Naive B cell (primary cell): ENCODE measurements around the gene ZNF169. TPM values are rescaled to one million over a fixed set of nuclear protein-coding genes. Genes with fewer than 3 reads are reported as not detected.
A peak's percentile ranks its signal among the peaks of the same experiment; 100 is the strongest.
"Not testable (repeated sequence)": the region's sequence is repeated elsewhere in the genome, so short reads cannot be mapped to it uniquely, and the experiment has no call there.

Experiments
- ATAC-seq, 2 donors: fragments of 150-1000 bp; cut with Tn5 transposase; 2 replicates each; pipeline ENCODE4 v1.10.0; 2021; ENCODE audit warnings: low read depth in 2 of 2, mild to moderate bottlenecking in 2 of 2, moderate library complexity in 2 of 2
- DNase-seq: peaks from one replicate; pipeline ENCODE4 v3.0.0; 2022
- H3K27ac Mint-ChIP-seq, 6 donors: one replicate each; pipeline ENCODE4 v1.8.0; 2020 to 2022; ENCODE audit warnings: mild to moderate bottlenecking in 6 of 6, mixed read lengths in 6 of 6, moderate library complexity in 5 of 6, inconsistent platforms in 2 of 6
- H3K27me3 Mint-ChIP-seq, 3 donors: one replicate each; pipeline ENCODE4 v1.8.0; 2021 to 2022; ENCODE audit warnings: mixed read lengths in 3 of 3, mild to moderate bottlenecking in 1 of 3
- H3K36me3 Mint-ChIP-seq, 2 donors: one replicate each; pipeline ENCODE4 v1.8.0; 2020 to 2022; ENCODE audit warnings: mixed read lengths in 2 of 2, inconsistent platforms in 1 of 2, mild to moderate bottlenecking in 1 of 2
- H3K4me1 Mint-ChIP-seq, 3 donors: one replicate each; pipeline ENCODE4 v1.8.0; 2020 to 2022; ENCODE audit warnings: mixed read lengths in 3 of 3, inconsistent platforms in 1 of 3, mild to moderate bottlenecking in 1 of 3, moderate library complexity in 1 of 3
- H3K4me3 Mint-ChIP-seq, 8 donors: one replicate each; pipeline ENCODE4 v1.8.0; 2020 to 2022; ENCODE audit warnings: mild to moderate bottlenecking in 8 of 8, mixed read lengths in 8 of 8, moderate library complexity in 8 of 8, inconsistent platforms in 2 of 8
- H3K9me3 Mint-ChIP-seq, 7 donors: one replicate each; pipeline ENCODE4 v1.8.0; 2020 to 2022; ENCODE audit warnings: mixed read lengths in 7 of 7, mild to moderate bottlenecking in 5 of 7, inconsistent platforms in 2 of 7, moderate library complexity in 1 of 7
- polyA plus RNA-seq, 6 donors: library from polyadenylated mRNA; unstranded; fragments of 300-500 nt; fragmentation: Illumina TruSeq; gene quantifications; one replicate each; pipeline ENCODE4 v1.2.3, GENCODE V29; 2021; ENCODE audit warnings: low read depth in 6 of 6

The ZNF169 gene
- polyA plus RNA-seq: 1 to 10 TPM; 1.6 to 6.8 (median 4.8) TPM

- no peaks in the 10 kb centered on the region for H3K9me3 Mint-ChIP-seq
- DNase-seq (peak; percentile 80), ATAC-seq (peak; percentile 100)
- peaks cover 21 to 48% (median 37%) of the 10 kb centered on the region in 3 donors for H3K4me1 Mint-ChIP-seq
- H3K4me3 Mint-ChIP-seq: peak within 1 kb of the TSS; percentile 94 to 100 (median 98)
- H3K36me3 Mint-ChIP-seq: peaks cover under 1 to 5% of the 10 kb centered on the region in 2 donors
- peak within 1 kb of the TSS; percentile 91 to 98 (median 94) for H3K27ac Mint-ChIP-seq
- H3K27me3 Mint-ChIP-seq: peaks cover 0 to 24% (median 20%) of the 10 kb centered on the region in 3 donors
These were observed at the start of gene ZNF169 for GRCh38 chr9:94259077-94259862. Gene ZNF169 (plus strand): TSS chr9:94259298. CDS start chr9:94278813, 19,515 bp downstream.

GRCh38 chr9:94210616-94211603 is 48.2 kb upstream of the ZNF169 start:
- ATAC-seq: no peak
- Mint-ChIP-seq H3K4me3 (no peak overlapping the region), H3K36me3 (no peaks in the 10 kb centered on the region), H3K9me3 (peaks cover 0 to 3% (median 0%) of the 10 kb centered on the region in 7 donors), H3K27ac (no peak overlapping the region), H3K4me1 (peaks cover 4 to 5% (median 4%) of the 10 kb centered on the region in 3 donors), H3K27me3 (peaks cover 5 to 9% (median 7%) of the 10 kb centered on the region in 3 donors)
- DNase-seq: no peak

- H3K27me3 Mint-ChIP-seq: peaks cover 6 to 14% (median 7%) of the 10 kb centered on the region in 3 donors
- H3K4me1 Mint-ChIP-seq: peaks cover 4 to 5% (median 4%) of the 10 kb centered on the region in 3 donors
- no peaks in the 10 kb centered on the region for H3K36me3 Mint-ChIP-seq
- ATAC-seq (no peak), DNase-seq (no peak)
- peaks cover 0 to 1% (median 0%) of the 10 kb centered on the region in 7 donors for H3K9me3 Mint-ChIP-seq
- no peak overlapping the region for H3K27ac Mint-ChIP-seq
- no peak overlapping the region for H3K4me3 Mint-ChIP-seq
These were observed 47.0 kb upstream of the ZNF169 start for GRCh38 chr9:94212091-94212490.

- ATAC-seq (no peak), DNase-seq (no peak)
- Mint-ChIP-seq H3K27me3 (peaks cover 4 to 17% (median 7%) of the 10 kb centered on the region in 3 donors), H3K36me3 (no peaks in the 10 kb centered on the region), H3K4me3 (no peak overlapping the region), H3K9me3 (no peaks in the 10 kb centered on the region), H3K4me1 (peaks cover 4 to 5% (median 4%) of the 10 kb centered on the region in 3 donors), H3K27ac (no peak overlapping the region)
These were observed 46.6 kb upstream of the ZNF169 start for GRCh38 chr9:94212531-94212930.

- ATAC-seq: peak; percentile 95 to 97
- H3K27me3 Mint-ChIP-seq: peaks cover 4 to 26% (median 15%) of the 10 kb centered on the region in 3 donors
- peak overlapping the region in 4 of 8 donors; percentile 0 to 60 (median 20) for H3K4me3 Mint-ChIP-seq
- DNase-seq: peak; percentile 73
- H3K36me3 Mint-ChIP-seq: no peaks in the 10 kb centered on the region
- H3K9me3 Mint-ChIP-seq: no peaks in the 10 kb centered on the region
- peak overlapping the region in 1 of 6 donors; percentile 44 for H3K27ac Mint-ChIP-seq
- peaks cover 4 to 5% (median 4%) of the 10 kb centered on the region in 3 donors for H3K4me1 Mint-ChIP-seq
These were observed 45.5 kb upstream of the ZNF169 start for GRCh38 chr9:94213511-94214124.

GRCh38 chr9:94222870-94223269 is 36.2 kb upstream of the ZNF169 start:
- no peak overlapping the region for H3K27ac Mint-ChIP-seq

GRCh38 chr9:94225413-94225812 is 33.7 kb upstream of the ZNF169 start:
- not testable (repeated sequence) for H3K27ac Mint-ChIP-seq, ATAC-seq, H3K36me3 Mint-ChIP-seq, H3K4me1 Mint-ChIP-seq, DNase-seq
- H3K9me3 Mint-ChIP-seq: peaks cover 6 to 40% (median 20%) of the 10 kb centered on the region in 7 donors
- H3K27me3 Mint-ChIP-seq: peaks cover 15 to 24% (median 22%) of the 10 kb centered on the region in 3 donors
- peak overlapping the region in 1 of 8 donors; percentile 0 for H3K4me3 Mint-ChIP-seq

More at GRCh38 chr9:94222870-94223269, 36.2 kb upstream of the ZNF169 start:
- H3K27me3 Mint-ChIP-seq: peaks cover 7 to 23% (median 9%) of the 10 kb centered on the region in 3 donors
- H3K4me1 Mint-ChIP-seq: no peaks in the 10 kb centered on the region
- DNase-seq (no peak), ATAC-seq (no peak)
- H3K36me3 Mint-ChIP-seq: no peaks in the 10 kb centered on the region
- peaks cover 2 to 23% (median 11%) of the 10 kb centered on the region in 7 donors for H3K9me3 Mint-ChIP-seq
- H3K4me3 Mint-ChIP-seq: no peak overlapping the region

- Mint-ChIP-seq H3K27ac (peak overlapping the region in 1 of 6 donors; percentile 15), H3K9me3 (peaks cover 6 to 37% (median 20%) of the 10 kb centered on the region in 7 donors), H3K4me3 (no peak overlapping the region), H3K36me3 (peaks cover 0 to 8% of the 10 kb centered on the region in 2 donors), H3K27me3 (peaks cover 17 to 39% (median 37%) of the 10 kb centered on the region in 3 donors), H3K4me1 (no peaks in the 10 kb centered on the region)
- ATAC-seq (no peak), DNase-seq (no peak)
These were observed 30.5 kb upstream of the ZNF169 start for GRCh38 chr9:94228616-94229015.

GRCh38 chr9:94232428-94232827 is 26.7 kb upstream of the ZNF169 start:
- Mint-ChIP-seq H3K27ac (peak overlapping the region in 1 of 6 donors; percentile 49), H3K4me1 (no peaks in the 10 kb centered on the region), H3K9me3 (peaks cover 3 to 18% (median 9%) of the 10 kb centered on the region in 7 donors), H3K27me3 (peaks cover 21 to 39% (median 37%) of the 10 kb centered on the region in 3 donors), H3K4me3 (no peak overlapping the region), H3K36me3 (peaks cover 0 to 8% of the 10 kb centered on the region in 2 donors)
- DNase-seq (no peak), ATAC-seq (no peak)

GRCh38 chr9:94241098-94241497 is 18.0 kb upstream of the ZNF169 start:
- H3K4me3 Mint-ChIP-seq, H3K9me3 Mint-ChIP-seq, H3K36me3 Mint-ChIP-seq, DNase-seq, H3K4me1 Mint-ChIP-seq, ATAC-seq, H3K27ac Mint-ChIP-seq: not testable (repeated sequence)
- peaks cover 12 to 16% (median 13%) of the 10 kb centered on the region in 3 donors for H3K27me3 Mint-ChIP-seq

GRCh38 chr9:94245651-94246050 is 13.4 kb upstream of the ZNF169 start:
- Mint-ChIP-seq H3K9me3 (peaks cover 0 to 8% (median 5%) of the 10 kb centered on the region in 7 donors), H3K4me3 (no peak overlapping the region), H3K36me3 (no peaks in the 10 kb centered on the region), H3K4me1 (no peaks in the 10 kb centered on the region), H3K27ac (no peak overlapping the region), H3K27me3 (peaks cover 26 to 33% (median 27%) of the 10 kb centered on the region in 3 donors)
- DNase-seq (no peak), ATAC-seq (no peak)

- DNase-seq (no peak), ATAC-seq (no peak)
- no peak overlapping the region for H3K4me3 Mint-ChIP-seq
- no peaks in the 10 kb centered on the region for H3K36me3 Mint-ChIP-seq
- no peaks in the 10 kb centered on the region for H3K9me3 Mint-ChIP-seq
- no peak overlapping the region for H3K27ac Mint-ChIP-seq
- no peaks in the 10 kb centered on the region for H3K4me1 Mint-ChIP-seq
- peaks cover 15 to 26% (median 16%) of the 10 kb centered on the region in 3 donors for H3K27me3 Mint-ChIP-seq
These were observed 8.6 kb upstream of the ZNF169 start for GRCh38 chr9:94250456-94250855.
